ENCODE results near the gene RAB6A.
A peak's percentile ranks its signal among the peaks of the same experiment; 100 is the strongest.

Gene RAB6A

DNA sequence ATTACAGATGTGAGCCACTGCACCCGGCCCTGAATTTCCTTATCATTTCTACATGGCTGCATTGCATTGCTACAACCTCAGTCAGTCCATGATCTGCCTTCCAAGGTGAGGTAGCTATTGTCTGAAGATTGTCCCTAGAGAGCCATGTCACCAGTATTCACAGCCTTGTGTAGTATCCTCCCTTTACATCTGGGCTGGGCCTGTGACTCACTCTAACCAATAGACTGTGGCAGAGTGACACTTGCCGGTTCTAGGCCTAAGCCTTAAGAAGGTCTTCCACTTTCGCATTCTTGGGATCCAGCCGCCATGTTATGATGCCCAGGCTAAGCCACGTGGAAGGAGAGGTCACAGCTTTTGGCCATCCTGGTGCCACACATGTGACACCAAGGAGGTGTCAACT, 124.6 kb downstream of the RAB6A start:
- no peak for TF ChIP-seq CTCF (IDR thresholded peaks at IDR 0.05)

DNA sequence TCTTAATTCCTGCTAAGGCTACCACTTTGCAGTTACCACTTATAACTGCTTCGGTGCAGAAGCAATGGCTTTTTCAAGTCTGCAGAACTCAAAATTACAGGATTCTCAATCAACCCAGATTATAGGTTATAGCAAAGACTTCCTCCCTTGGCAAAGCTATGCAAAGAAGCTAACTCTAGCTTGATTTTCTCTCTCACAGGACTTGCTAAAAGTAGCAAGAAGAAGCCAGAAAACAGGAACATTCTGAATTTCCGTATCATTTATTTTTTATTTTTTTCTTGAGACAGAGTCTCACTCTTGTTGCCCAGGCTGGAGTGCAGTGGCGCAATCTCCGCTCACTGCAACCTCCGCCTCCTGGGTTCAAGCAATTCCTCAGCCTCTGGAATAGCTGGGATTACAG, 125.2 kb downstream of the RAB6A start:
- no peak for TF ChIP-seq CTCF (IDR thresholded peaks at IDR 0.05)

- no peak for TF ChIP-seq CTCF (IDR thresholded peaks at IDR 0.05)
Observed at GRCh38 chr11:73633999-73634398, 126.9 kb downstream of the RAB6A start.

- no peak for TF ChIP-seq CTCF (IDR thresholded peaks at IDR 0.05)
Observed at GRCh38 chr11:73632996-73633395, 127.9 kb downstream of the RAB6A start.

- no peak for TF ChIP-seq CTCF (IDR thresholded peaks at IDR 0.05)
Observed at GRCh38 chr11:73629907-73630306, 131.0 kb downstream of the RAB6A start.

DNA sequence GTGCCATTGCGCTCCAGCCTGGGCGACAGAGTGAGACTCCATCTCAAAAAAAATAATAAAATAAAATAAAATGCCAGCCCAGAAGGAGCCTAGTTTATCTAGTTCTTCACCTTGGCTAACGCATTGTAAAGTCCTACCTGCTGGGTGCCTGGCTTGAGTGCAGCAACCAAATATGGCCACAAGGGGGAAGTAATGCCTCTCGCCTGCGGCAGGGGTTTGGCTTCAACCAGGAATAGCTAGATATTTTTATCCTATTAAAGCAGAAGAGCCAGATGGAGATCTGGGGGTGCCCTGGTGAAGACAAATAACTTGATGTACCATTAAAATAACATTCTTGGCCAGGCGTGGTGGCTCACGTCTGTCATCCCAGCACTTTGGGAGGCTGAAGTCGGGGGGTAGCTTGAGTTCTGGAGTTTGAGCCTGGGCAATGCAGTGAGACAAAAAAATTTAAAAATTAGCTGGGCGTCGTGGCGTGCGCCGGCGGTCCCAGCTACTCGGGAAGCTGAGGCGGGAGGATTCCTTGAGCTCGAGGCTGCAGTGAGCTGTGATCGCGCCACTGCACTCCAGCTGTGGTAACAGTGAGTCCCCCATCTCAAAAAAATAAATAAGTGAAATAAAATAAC, 135.1 kb downstream of the RAB6A start:
- TF ChIP-seq CTCF (IDR thresholded peaks at IDR 0.05) = peak; percentile 96
